Cortex of kidney (tissue), 1 donor: ENCODE results near the gene TRAM2.
"Not testable (repeated sequence)": the region's sequence is repeated elsewhere in the genome, so short reads cannot be mapped to it uniquely, and the experiment has no call there.

Experiments used
- DNase-seq: peaks from one replicate; lab custom pipeline; 2025; lab: John Stamatoyannopoulos, UW

Gene TRAM2

DNA sequence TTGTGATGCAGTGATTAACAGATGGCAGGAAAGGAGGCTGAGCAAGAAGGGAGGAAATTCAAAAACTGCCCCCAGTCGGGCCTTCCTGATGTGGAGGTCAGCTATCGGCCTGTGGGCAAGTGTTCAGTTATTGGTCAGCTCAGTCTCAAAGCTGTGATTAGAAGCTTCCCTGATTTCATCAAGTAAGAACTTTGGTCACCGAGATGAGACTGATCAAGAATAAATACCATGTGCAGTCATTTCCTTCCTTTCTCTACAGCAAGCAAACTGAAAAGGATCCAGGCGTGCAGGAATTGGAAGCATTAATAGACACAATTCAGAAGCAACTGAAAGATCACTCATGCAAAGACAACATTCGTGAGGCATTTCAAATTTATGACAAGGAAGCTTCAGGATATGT is 87.0 kb downstream of the TRAM2 start:
- no peak for DNase-seq

DNA sequence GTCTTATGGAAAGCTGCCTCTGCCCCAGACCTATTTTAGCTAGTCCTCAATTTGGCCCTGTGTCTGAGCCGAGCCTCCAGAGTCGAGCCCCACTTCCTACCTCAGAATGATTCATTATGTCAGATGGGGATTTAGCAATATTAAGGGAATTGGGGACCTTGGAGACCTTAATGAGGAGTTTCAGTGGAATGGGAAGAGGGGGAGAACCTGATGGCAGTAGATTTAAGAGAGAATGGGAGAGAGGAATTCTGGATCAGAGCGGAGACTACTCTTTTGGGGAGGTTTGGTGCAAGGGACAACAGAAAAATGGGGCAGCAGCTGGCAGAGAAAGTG is 93.2 kb downstream of the TRAM2 start:
- DNase-seq, result no peak

DNA sequence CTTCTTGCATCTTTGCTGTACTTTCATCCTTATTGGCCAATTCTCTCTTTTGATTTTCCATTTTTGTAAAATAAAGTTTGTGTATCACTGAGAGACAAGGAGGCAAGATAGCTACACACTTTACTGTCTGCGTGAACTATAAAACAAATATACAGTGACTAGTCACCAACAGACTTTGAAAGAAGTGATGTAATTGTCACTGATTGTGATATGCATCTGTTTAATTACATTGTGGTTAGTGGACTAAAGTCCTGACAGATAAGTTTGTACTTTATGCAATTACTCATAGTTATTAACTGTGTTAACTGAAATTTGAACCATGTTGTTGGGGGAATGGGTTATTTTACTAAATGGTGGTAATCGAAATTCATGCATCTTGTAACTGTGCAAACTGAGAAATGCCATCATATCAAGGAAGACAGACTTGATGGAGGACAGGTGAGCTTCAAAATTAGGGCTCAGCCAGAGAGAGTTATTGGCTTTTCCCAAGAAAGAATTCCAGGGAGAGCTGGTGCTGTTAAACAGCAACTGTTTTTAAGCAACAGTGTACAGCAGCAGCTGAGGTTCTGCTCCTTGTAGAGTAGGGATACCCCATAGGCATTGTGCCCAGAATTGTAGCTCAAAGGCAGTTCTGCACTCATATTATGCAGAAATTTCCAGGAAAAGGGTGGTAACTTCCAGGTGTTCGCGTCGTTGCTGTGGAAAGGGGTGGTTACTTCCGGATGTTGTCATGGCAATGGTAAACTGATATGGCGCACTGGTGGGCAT is 93.8 kb downstream of the TRAM2 start:
- DNase-seq, result no peak

DNA sequence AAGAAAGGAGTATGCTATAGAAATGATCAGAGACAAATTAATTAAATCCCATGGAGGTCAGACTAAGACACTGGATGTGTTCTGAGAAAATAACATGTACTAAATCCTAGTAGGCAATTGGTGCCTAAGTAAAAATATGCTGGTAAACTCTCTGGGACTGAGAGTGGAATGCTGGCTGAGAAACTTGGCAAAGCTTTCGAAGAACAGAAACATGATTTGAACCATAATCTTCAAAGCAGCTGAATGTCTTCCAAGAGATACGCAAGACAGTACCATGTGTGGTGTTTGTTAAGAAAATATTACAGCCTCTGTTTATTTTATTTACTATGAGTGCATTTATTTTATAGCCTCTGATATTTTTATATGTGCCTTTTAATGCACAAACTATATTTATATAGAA is 101.6 kb downstream of the TRAM2 start:
- DNase-seq, result no peak

DNA sequence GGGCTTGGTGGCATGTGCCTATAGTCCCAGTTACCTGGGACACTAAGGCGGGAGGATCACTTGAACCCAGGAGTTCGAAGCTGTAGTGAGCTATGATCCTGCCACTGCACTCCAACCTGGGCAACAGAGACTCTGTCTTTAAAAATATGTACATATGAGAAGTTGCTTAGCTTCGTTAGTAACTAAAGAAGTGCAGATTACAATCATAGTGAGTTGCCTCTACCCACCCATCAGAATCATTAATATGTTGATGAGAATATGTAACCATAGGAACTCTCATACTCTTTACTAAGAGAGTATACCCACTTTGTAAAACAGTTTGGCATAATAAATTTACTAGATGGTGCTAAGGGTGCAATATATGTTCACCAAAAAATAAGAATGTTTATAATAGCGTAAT is 102.7 kb downstream of the TRAM2 start:
- no peak for DNase-seq

DNA sequence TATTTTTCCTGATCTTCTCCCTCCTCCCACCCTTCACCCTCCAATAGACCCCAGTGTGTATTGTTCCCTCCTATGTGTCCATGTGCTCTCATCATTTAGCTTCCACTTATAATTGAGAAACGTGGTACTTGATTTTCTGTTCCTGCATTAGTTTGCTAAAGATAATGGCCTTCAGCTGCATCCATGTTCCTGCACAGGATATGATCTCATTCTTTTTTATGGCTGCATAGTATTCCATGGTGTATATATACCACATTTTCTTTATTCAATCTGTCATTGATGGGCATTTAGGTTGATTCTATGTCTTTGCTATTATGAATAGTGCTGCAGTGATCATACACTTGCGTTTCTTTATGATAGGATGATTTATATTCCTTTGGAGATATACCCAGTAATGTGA is 115.7 kb downstream of the TRAM2 start:
- not testable (repeated sequence) for DNase-seq

DNA sequence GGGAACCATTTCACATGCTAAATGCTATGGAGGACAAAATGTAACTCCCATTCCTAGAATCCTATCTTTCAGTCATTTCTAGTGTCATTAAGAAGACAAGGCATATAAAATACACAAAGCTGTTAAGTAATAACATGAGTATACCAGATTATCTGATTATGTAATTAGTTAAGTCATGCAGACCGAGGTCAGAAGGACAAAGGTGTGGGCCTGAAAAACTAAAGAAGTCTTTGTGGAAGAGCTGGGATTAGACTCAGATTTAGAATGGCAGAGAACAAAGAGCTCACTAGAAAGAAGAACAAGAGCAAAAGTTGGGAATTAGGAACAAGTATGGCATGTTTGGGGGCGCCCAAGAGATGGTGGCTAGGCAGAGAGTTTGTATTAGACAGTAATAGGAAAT is 119.8 kb downstream of the TRAM2 start:
- DNase-seq, result no peak

DNA sequence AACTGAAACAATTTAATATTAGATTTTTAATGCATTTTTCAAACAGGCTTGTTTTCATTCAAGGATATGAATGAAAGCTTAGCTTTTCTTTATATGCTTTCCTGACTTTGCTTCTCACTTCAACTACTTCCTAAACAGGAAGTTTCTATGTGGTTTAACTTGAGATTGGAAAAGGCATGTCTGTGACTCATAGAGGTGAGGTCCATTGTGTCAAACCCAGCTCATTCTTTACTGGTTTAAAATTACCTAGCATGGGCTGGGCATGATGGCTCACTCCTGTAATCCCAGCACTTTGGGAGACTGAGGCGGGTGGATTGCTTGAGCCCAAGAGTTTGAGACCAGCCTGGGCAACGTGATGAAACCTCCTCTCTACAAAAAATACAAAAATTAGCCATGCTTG is 122.3 kb downstream of the TRAM2 start:
- DNase-seq, result no peak
